ENCODE data around the gene ACTR3.

GRCh38 chr2:113875135-113875534 lies 14.8 kb upstream of the ACTR3 start:
- TF ChIP-seq CTCF (IDR thresholded peaks at IDR 0.05) (no peak), EZH2 (IDR thresholded peaks at IDR 0.05; ENCODE audit: borderline replicate concordance, insufficient read depth, low read depth, low read length, poor library complexity, severe bottlenecking) (no peak)
